Small intestine (tissue), 7 donors: ENCODE measurements around the gene EBP. TPM values are rescaled to one million over a fixed set of nuclear protein-coding genes. Genes with fewer than 3 reads are reported as not detected.
A peak's percentile ranks its signal among the peaks of the same experiment; 100 is the strongest.

ENCODE experiments used
- DNase-seq, 2 donors: peaks; one replicate each; pipeline versions ENCODE4 v3.0.0 to v3.0.0-alpha.2; 2013
- FAIRE-seq: peaks from 2 replicates; lab custom pipeline; 2012; peaks lifted over from hg19 to GRCh38; lab: Jason Lieb, UNC
- H3K27ac ChIP-seq, 3 donors: one replicate each; pipeline ENCODE4 v1.5.1; 2013; ENCODE audit warnings: low read length in 2 of 3, mild to moderate bottlenecking in 2 of 3, control low read depth in 1 of 3, inconsistent platforms in 1 of 3, low read depth in 1 of 3, moderate library complexity in 1 of 3
- H3K27me3 ChIP-seq, 3 donors: one replicate each; pipeline ENCODE4 v1.6.1; 2013; ENCODE audit warnings: low read length in 3 of 3, inconsistent platforms in 1 of 3; ENCODE audit not compliant: control insufficient read depth in 3 of 3, insufficient read depth in 3 of 3
- H3K36me3 ChIP-seq, 3 donors: one replicate each; pipeline ENCODE4 v1.6.1; 2013; ENCODE audit warnings: low read length in 3 of 3, inconsistent platforms in 1 of 3, low read depth in 1 of 3, mild to moderate bottlenecking in 1 of 3, moderate library complexity in 1 of 3; ENCODE audit not compliant: control insufficient read depth in 3 of 3, insufficient read depth in 2 of 3
- H3K4me1 ChIP-seq, 3 donors: one replicate each; pipeline ENCODE4 v1.6.1; 2013; ENCODE audit warnings: low read length in 2 of 3, inconsistent platforms in 1 of 3, low read depth in 1 of 3, mild to moderate bottlenecking in 1 of 3, moderate library complexity in 1 of 3; ENCODE audit not compliant: control insufficient read depth in 3 of 3, insufficient read depth in 2 of 3
- H3K4me3 ChIP-seq, 3 donors: one replicate each; pipeline ENCODE4 v1.5.1; 2013; ENCODE audit warnings: low read length in 3 of 3, control low read depth in 1 of 3, inconsistent platforms in 1 of 3, low read depth in 1 of 3, mild to moderate bottlenecking in 1 of 3, moderate library complexity in 1 of 3
- H3K9me3 ChIP-seq, 2 donors: one replicate each; pipeline ENCODE4 v1.6.1; 2013; ENCODE audit warnings: low read depth in 1 of 2, low read length in 1 of 2; ENCODE audit not compliant: control insufficient read depth in 2 of 2, insufficient read depth in 1 of 2
- WGBS, 3 donors: extraction: QIAGEN DNeasy Blood & Tissue Kit; methylation state at CpG; one replicate each; pipeline ENCODE4 v1.1.7; 2013; 5-methylcytosine and 5-hydroxymethylcytosine counted together
- polyA plus RNA-seq, 4 donors: library from polyadenylated mRNA; stranded (reverse) in 3 of 4; unstranded in 1 of 4; fragments of 200-250 nt in 3 of 4; fragments of 120-200 nt in 1 of 4; gene quantifications; one replicate each; pipeline versions ENCODE4 v1.2.1 to v1.2.3, GENCODE V29; 2013
- donor health status: healthy with polysubstance abuse.
- donor health status: control.
- donor health status: control.
- donor health status: Bipolar disorder and iron deficiency.
- donor health status: healthy.

EBP gene
- polyA plus RNA-seq, 4 donors: 92.9 to 298 (median 124) TPM

DNA sequence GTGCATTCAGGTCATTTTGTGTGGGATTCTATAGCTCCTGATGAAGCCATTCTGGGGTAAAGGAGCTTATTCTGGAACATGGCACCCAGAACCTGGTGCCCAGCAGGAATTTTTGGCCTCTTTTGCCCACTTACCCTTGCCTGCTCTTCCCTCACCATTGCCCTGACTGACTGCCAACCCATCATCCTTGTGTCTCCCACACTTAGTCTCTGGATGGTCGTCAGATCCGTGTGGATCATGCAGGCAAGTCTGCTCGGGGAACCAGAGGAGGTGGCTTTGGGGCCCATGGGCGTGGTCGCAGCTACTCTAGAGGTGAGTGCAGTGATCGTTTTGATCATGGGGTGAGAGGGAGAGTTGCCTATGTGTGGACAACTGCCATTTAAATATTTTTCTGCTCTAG is 54.5 kb downstream of the EBP start:
- Histone ChIP-seq H3K27ac (peak overlapping the region in 1 of 3 donors; percentile 97), H3K36me3 (peaks cover 0 to 33% (median 4%) of the 10 kb centered on the region in 3 donors), H3K4me1 (peaks cover 0 to 11% (median 0%) of the 10 kb centered on the region in 3 donors), H3K27me3 (no peaks in the 10 kb centered on the region), H3K4me3 (peak overlapping the region in 2 of 3 donors; percentile 51 to 86), H3K9me3 (no peaks in the 10 kb centered on the region)
- FAIRE-seq (no peak), DNase-seq (no peak)
- WGBS, 3 donors: 46 to 59% (median 56%) methylated on average over 6 of the region's 6 CpGs

Other genes with a start within 250 kb of the EBP start
- not detected for gene SSX3, start 165.1 kb upstream of the EBP start, polyA plus RNA-seq
- gene SSX4, start 138.3 kb upstream of the EBP start, polyA plus RNA-seq: not detected
- gene SSX4B, start 109.8 kb upstream of the EBP start, polyA plus RNA-seq: not detected
- 10 to 100 TPM in 2 of 4 donors, 1 to 10 TPM in 2; 2.0 to 77.7 (median 32.6) TPM for gene SLC38A5, start 51.5 kb upstream of the EBP start, polyA plus RNA-seq
- gene FTSJ1, start 45.6 kb upstream of the EBP start, polyA plus RNA-seq: 10 to 100 TPM; 13.4 to 32.9 (median 18.1) TPM
- 1 to 10 TPM; 2.0 to 6.4 (median 2.5) TPM for gene PORCN, start 12.8 kb upstream of the EBP start, polyA plus RNA-seq
- gene TBC1D25, start 17.9 kb downstream of the EBP start, polyA plus RNA-seq: 1 to 10 TPM; 6.0 to 7.3 (median 6.5) TPM
- 100 to 1,000 TPM in 3 of 4 donors, 10 to 100 TPM in 1; 87.9 to 222 (median 173) TPM for gene RBM3, start 52.7 kb downstream of the EBP start, polyA plus RNA-seq
- gene WDR13, start 75.7 kb downstream of the EBP start, polyA plus RNA-seq: 100 to 1,000 TPM; 105 to 326 (median 213) TPM
- gene WAS, start 162.0 kb downstream of the EBP start, polyA plus RNA-seq: 1 to 10 TPM; 1.1 to 6.2 (median 4.8) TPM
- 1 to 10 TPM; 2.2 to 8.5 (median 4.3) TPM for gene SUV39H1, start 174.9 kb downstream of the EBP start, polyA plus RNA-seq
- gene GLOD5, start 239.9 kb downstream of the EBP start, polyA plus RNA-seq: 10 to 100 TPM in 3 of 4 donors, 1 to 10 TPM in 1; 4.4 to 56.1 (median 22.1) TPM